Gastrocnemius medialis (tissue), 4 donors: ENCODE results near the gene NFATC3.

ENCODE experiments used
- POLR2A ChIP-seq, 2 donors: fragments of 450-650 bp; IDR thresholded peaks; one replicate each; pipeline ENCODE4 v1.6.1; 2017; ENCODE audit warnings: antibody characterized with exemption in 2 of 2, mild to moderate bottlenecking in 2 of 2, moderate library complexity in 2 of 2
- TF ChIP-seq, protein P1 (sequence below), 5 experiments: fragments of 450-650 bp in 3 of 5; fragments of 200-600 bp in 2 of 5; sonication (generic) in 2 of 5; IDR thresholded peaks in 4 of 5; conservative IDR thresholded peaks in 1 of 5; 1 replicate in 4 of 5; 2 replicates in 1 of 5; pipeline ENCODE4 v1.5.1; 2016 to 2019; ENCODE audit warnings: antibody characterized with exemption in 5 of 5, mild to moderate bottlenecking in 3 of 5, moderate library complexity in 3 of 5

- TF ChIP-seq, protein P1, sequence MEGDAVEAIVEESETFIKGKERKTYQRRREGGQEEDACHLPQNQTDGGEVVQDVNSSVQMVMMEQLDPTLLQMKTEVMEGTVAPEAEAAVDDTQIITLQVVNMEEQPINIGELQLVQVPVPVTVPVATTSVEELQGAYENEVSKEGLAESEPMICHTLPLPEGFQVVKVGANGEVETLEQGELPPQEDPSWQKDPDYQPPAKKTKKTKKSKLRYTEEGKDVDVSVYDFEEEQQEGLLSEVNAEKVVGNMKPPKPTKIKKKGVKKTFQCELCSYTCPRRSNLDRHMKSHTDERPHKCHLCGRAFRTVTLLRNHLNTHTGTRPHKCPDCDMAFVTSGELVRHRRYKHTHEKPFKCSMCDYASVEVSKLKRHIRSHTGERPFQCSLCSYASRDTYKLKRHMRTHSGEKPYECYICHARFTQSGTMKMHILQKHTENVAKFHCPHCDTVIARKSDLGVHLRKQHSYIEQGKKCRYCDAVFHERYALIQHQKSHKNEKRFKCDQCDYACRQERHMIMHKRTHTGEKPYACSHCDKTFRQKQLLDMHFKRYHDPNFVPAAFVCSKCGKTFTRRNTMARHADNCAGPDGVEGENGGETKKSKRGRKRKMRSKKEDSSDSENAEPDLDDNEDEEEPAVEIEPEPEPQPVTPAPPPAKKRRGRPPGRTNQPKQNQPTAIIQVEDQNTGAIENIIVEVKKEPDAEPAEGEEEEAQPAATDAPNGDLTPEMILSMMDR (IDR thresholded peaks at IDR 0.05 in 4 of 5, conservative IDR thresholded peaks at IDR 0.05 in 1 of 5) = no peak
- no peak for TF ChIP-seq POLR2A (IDR thresholded peaks at IDR 0.05)
Measured at GRCh38 chr16:68270353-68270752, 185.2 kb downstream of the NFATC3 start.
